IMR-90 (cell line): ENCODE measurements around the gene PDE4B. TPM values are rescaled to one million over a fixed set of nuclear protein-coding genes. Genes with fewer than 3 reads are reported as not detected.

Experiments used
- ATAC-seq: fragments of 200-7000 bp; cut with Tn5 transposase; 2 replicates; pipeline ENCODE4 v1.9.1; 2020; ENCODE audit warnings: low read depth, mild to moderate bottlenecking, moderate library complexity
- BruUV-seq: library from RNA; stranded (reverse); fragments of 400-500 nt; replicated peaks from 2 replicates; lab custom pipeline; 2021; lab: Mats Ljungman, UMichigan
- CTCF ChIA-PET: fragments of 300-600 bp; formaldehyde crosslinking; extraction: SDS; loops from one replicate; lab custom pipeline; 2021; ENCODE audit warnings: antibody characterized with exemption; lab: Yijun Ruan, JAX
- POLR2A ChIA-PET: fragments of 300-600 bp; sonication (Branson Sonifier 250); formaldehyde crosslinking; loops from one replicate; lab custom pipeline; 2022; ENCODE audit warnings: antibody characterized with exemption; ENCODE audit not compliant: unreplicated experiment; lab: Charles Lee
- DNase-seq: peaks from one replicate; pipeline ENCODE4 v3.0.0; 2013
- H2AFZ ChIP-seq: replicated peaks from 2 replicates; pipeline ENCODE3; 2013; ENCODE audit warnings: low read length, mild to moderate bottlenecking; ENCODE audit not compliant: poor library complexity
- H2AK5ac ChIP-seq: 2 replicates; pipeline ENCODE4 v1.6.1; 2013; ENCODE audit warnings: low read depth, low read length, inconsistent platforms
- H2AK9ac ChIP-seq: replicated peaks from 2 replicates; pipeline ENCODE3; 2013; ENCODE audit warnings: mild to moderate bottlenecking, low read depth, low read length, moderate library complexity; ENCODE audit not compliant: poor library complexity
- H2BK120ac ChIP-seq: 2 replicates; pipeline ENCODE4 v1.6.1; 2013; ENCODE audit warnings: low read depth, low read length, inconsistent platforms
- H2BK15ac ChIP-seq: 3 replicates; pipeline ENCODE4 v1.6.1; 2013; ENCODE audit warnings: low read depth, low read length, inconsistent platforms
- H2BK20ac ChIP-seq: 2 replicates; pipeline ENCODE4 v1.6.1; 2013; ENCODE audit warnings: low read depth, mild to moderate bottlenecking, inconsistent platforms, low read length, moderate library complexity
- H2BK5ac ChIP-seq: 2 replicates; pipeline ENCODE4 v1.6.1; 2013; ENCODE audit warnings: mild to moderate bottlenecking, low read depth, low read length, inconsistent platforms; ENCODE audit not compliant: poor library complexity, severe bottlenecking
- H3K14ac ChIP-seq: replicated peaks from 2 replicates; pipeline ENCODE4 v1.6.1; 2013; ENCODE audit warnings: low read depth, low read length, inconsistent platforms
- H3K18ac ChIP-seq: 2 replicates; pipeline ENCODE4 v1.6.1; 2013; ENCODE audit warnings: low read depth, low read length, control low read depth
- H3K23ac ChIP-seq: 2 replicates; pipeline ENCODE4 v1.6.1; 2013; ENCODE audit warnings: low read depth, low read length, inconsistent platforms
- H3K27ac ChIP-seq: 2 replicates; pipeline ENCODE4 v1.5.1; 2013; ENCODE audit warnings: mild to moderate bottlenecking, control low read depth, low read length; ENCODE audit not compliant: insufficient read depth
- H3K27me3 ChIP-seq: 2 replicates; pipeline ENCODE4 v1.6.1; 2013; ENCODE audit warnings: low read length; ENCODE audit not compliant: control insufficient read depth, insufficient read depth
- H3K36me3 ChIP-seq: 2 replicates; pipeline ENCODE4 v1.6.1; 2013; ENCODE audit warnings: low read length, mixed read lengths; ENCODE audit not compliant: control insufficient read depth, insufficient read depth
- H3K4ac ChIP-seq: 2 replicates; pipeline ENCODE4 v1.6.1; 2013; ENCODE audit warnings: low read depth, low read length, inconsistent platforms
- H3K4me1 ChIP-seq: 2 replicates; pipeline ENCODE4 v1.6.1; 2013; ENCODE audit warnings: low read length, mixed read lengths; ENCODE audit not compliant: control insufficient read depth, insufficient read depth
- H3K4me2 ChIP-seq: 2 replicates; pipeline ENCODE4 v1.6.1; 2013; ENCODE audit warnings: low read depth, mild to moderate bottlenecking, control low read depth, low read length, moderate library complexity
- H3K4me3 ChIP-seq: 2 replicates; pipeline ENCODE4 v1.5.1; 2013; ENCODE audit warnings: low read depth, mild to moderate bottlenecking, control low read depth, low read length, moderate library complexity; ENCODE audit not compliant: insufficient read depth
- H3K56ac ChIP-seq: 2 replicates; pipeline ENCODE4 v1.6.1; 2013; ENCODE audit warnings: low read length, inconsistent platforms; ENCODE audit not compliant: insufficient read depth; ENCODE audit errors: extremely low read depth
- H3K79me1 ChIP-seq, 2 experiments: 2 replicates each; pipeline ENCODE4 v1.6.1; 2013; ENCODE audit warnings: low read length in 2 of 2, inconsistent platforms in 1 of 2, low read depth in 1 of 2
- H3K9ac ChIP-seq: 2 replicates; pipeline ENCODE4 v1.6.1; 2013; ENCODE audit warnings: low read depth, low read length, control low read depth
- H3K9me1 ChIP-seq: 2 replicates; pipeline ENCODE4 v1.6.1; 2013; ENCODE audit warnings: low read length, inconsistent platforms; ENCODE audit not compliant: insufficient read depth
- H3K9me3 ChIP-seq: 2 replicates; pipeline ENCODE4 v1.6.1; 2013; ENCODE audit warnings: low read length; ENCODE audit not compliant: control insufficient read depth, insufficient read depth
- H4K20me1 ChIP-seq: 2 replicates; pipeline ENCODE4 v1.6.1; 2013; ENCODE audit warnings: low read length, inconsistent platforms; ENCODE audit not compliant: insufficient read depth
- H4K5ac ChIP-seq: 2 replicates; pipeline ENCODE4 v1.6.1; 2013; ENCODE audit warnings: mild to moderate bottlenecking, low read depth, low read length, control low read depth
- H4K8ac ChIP-seq, 2 experiments: 2 replicates each; pipeline ENCODE4 v1.6.1; 2013; ENCODE audit warnings: low read depth in 2 of 2, low read length in 2 of 2, control low read depth in 1 of 2, inconsistent platforms in 1 of 2
- H4K91ac ChIP-seq: 2 replicates; pipeline ENCODE4 v1.6.1; 2013; ENCODE audit warnings: low read depth, low read length, inconsistent platforms; ENCODE audit not compliant: insufficient read depth
- CHD1 ChIP-seq: IDR thresholded peaks from 2 replicates; pipeline ENCODE4 v1.6.1; 2012; ENCODE audit warnings: low read depth, low read length, improper control_type of control experiment
- FOS ChIP-seq: fragments of 150-350 bp; IDR thresholded peaks from 2 replicates; pipeline ENCODE4 v1.6.1; 2016; ENCODE audit warnings: low read depth, low read length
- MAZ ChIP-seq: IDR thresholded peaks from 2 replicates; pipeline ENCODE4 v1.6.1; 2012; ENCODE audit warnings: low read depth, mild to moderate bottlenecking, low read length, improper control_type of control experiment, moderate library complexity, borderline replicate concordance
- RAD21 ChIP-seq: IDR thresholded peaks from 2 replicates; pipeline ENCODE4 v1.6.1; 2012; ENCODE audit warnings: low read length, improper control_type of control experiment
- RFX5 ChIP-seq: IDR thresholded peaks from 2 replicates; pipeline ENCODE4 v1.8.0; 2012; ENCODE audit warnings: low read depth, mild to moderate bottlenecking, low read length, moderate library complexity
- dilution Hi-C: fragments of 300-500 bp; cut with HindIII; formaldehyde crosslinking; loops from one replicate; pipeline ENCODE4 v1.14.3; 2018; ENCODE audit warnings: low sequenced_read_pairs; ENCODE audit not compliant: unreplicated experiment
- in situ Hi-C: fragments of 300-500 bp; cut with MboI; formaldehyde crosslinking; loops from 3 replicates; pipeline ENCODE4 v1.14.3; 2019; ENCODE audit warnings: low sequenced_read_pairs, inconsistent platforms, mixed read lengths
- intact Hi-C: fragments of 100-400 bp; cut with micrococcal nuclease; formaldehyde crosslinking; loops from 2 replicates; pipeline ENCODE4 v1.10.0; 2022
- polyA plus RNA-seq, 3 experiments: library from polyadenylated mRNA; depleted of rRNA; stranded (reverse); fragments of >200 nt; gene quantifications; 2 replicates each; pipeline ENCODE4 v1.2.3, GENCODE V29; 2012; ENCODE audit warnings: low replicate concordance in 1 of 3
- total RNA-seq: library from RNA; depleted of rRNA; stranded (reverse); fragments of >200 nt; gene quantifications from 2 replicates; pipeline ENCODE4 v1.2.3, GENCODE V29; 2012
- TF ChIP-seq, protein P1 (sequence below): fragments of 150-350 bp; IDR thresholded peaks from 2 replicates; pipeline ENCODE4 v1.6.1; 2017; ENCODE audit warnings: mild to moderate bottlenecking, antibody characterized with exemption, low read length, low read depth
- TF ChIP-seq, protein P2 (sequence below): fragments of 150-350 bp; IDR thresholded peaks from 2 replicates; pipeline ENCODE4 v1.6.1; 2016; ENCODE audit warnings: low read depth, mild to moderate bottlenecking, low read length, moderate library complexity, borderline replicate concordance

The PDE4B gene
- total and polyA plus RNA-seq, 2 of the 4 experiments (the other 2 are of a cell fraction): 5.8 to 21.3 TPM

DNA sequence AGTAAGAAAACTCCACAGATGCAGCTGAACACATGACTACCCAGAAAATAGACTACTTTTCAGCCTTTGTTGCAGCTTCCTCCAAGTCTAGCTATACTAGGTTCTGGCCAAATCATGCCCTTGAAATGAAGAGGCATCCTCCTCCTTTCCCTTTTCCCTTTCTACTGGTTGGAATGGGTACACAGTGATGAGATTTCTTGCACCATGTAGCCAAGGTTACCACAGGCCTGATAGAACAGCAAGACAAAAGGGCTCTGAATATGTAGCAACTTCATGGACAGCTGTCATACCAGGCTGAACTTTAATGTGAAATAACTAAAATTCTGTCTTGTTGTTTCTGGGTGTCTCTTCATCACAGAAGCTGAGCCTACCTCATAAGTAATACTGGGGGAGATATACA lies 146.5 kb downstream of the PDE4B start:
- no peak overlapping the region for H3K4ac ChIP-seq
- H3K79me1 ChIP-seq: no peaks in the 10 kb centered on the region
- H3K14ac ChIP-seq: no peak overlapping the region
- no peak overlapping the region for H3K56ac ChIP-seq
- H3K9ac ChIP-seq: no peak overlapping the region
- no peak overlapping the region for H4K8ac ChIP-seq
- no peaks in the 10 kb centered on the region for H3K4me1 ChIP-seq
- H2AFZ ChIP-seq: no peak overlapping the region
- no peak overlapping the region for H2AK5ac ChIP-seq
- dilution Hi-C loops: no loop called here
- no peak overlapping the region for H3K27ac ChIP-seq
- H2BK120ac ChIP-seq: no peak overlapping the region
- TF ChIP-seq CHD1 (no peak), FOS (no peak), RFX5 (no peak), RAD21 (no peak), MAZ (no peak)
- TF ChIP-seq, protein P1, sequence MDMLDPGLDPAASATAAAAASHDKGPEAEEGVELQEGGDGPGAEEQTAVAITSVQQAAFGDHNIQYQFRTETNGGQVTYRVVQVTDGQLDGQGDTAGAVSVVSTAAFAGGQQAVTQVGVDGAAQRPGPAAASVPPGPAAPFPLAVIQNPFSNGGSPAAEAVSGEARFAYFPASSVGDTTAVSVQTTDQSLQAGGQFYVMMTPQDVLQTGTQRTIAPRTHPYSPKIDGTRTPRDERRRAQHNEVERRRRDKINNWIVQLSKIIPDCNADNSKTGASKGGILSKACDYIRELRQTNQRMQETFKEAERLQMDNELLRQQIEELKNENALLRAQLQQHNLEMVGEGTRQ: no peak
- TF ChIP-seq, protein P2, sequence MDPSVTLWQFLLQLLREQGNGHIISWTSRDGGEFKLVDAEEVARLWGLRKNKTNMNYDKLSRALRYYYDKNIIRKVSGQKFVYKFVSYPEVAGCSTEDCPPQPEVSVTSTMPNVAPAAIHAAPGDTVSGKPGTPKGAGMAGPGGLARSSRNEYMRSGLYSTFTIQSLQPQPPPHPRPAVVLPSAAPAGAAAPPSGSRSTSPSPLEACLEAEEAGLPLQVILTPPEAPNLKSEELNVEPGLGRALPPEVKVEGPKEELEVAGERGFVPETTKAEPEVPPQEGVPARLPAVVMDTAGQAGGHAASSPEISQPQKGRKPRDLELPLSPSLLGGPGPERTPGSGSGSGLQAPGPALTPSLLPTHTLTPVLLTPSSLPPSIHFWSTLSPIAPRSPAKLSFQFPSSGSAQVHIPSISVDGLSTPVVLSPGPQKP: no peak
- no peaks in the 10 kb centered on the region for H3K27me3 ChIP-seq
- H4K91ac ChIP-seq: no peak overlapping the region
- H3K4me3 ChIP-seq: no peak overlapping the region
- H2AK9ac ChIP-seq: no peak overlapping the region
- H2BK20ac ChIP-seq: no peak overlapping the region
- no peak overlapping the region for H4K5ac ChIP-seq
- H2BK5ac ChIP-seq: no peak overlapping the region
- DNase-seq: no peak
- in situ Hi-C loops: no loop called here
- POLR2A ChIA-PET: no interaction called here
- H3K36me3 ChIP-seq: no peaks in the 10 kb centered on the region
- CTCF ChIA-PET: interaction anchor here (1.0 kb wide), 1 partner anchor 20 kb away, joined by 3 read pairs; no protein-coding TSS in a partner anchor
- ATAC-seq: no peak
- intact Hi-C loops: no loop called here
- no TSS peak for BruUV-seq
- H3K4me2 ChIP-seq: no peak overlapping the region
- H2BK15ac ChIP-seq: no peak overlapping the region
- H4K20me1 ChIP-seq: no peaks in the 10 kb centered on the region
- no peak overlapping the region for H3K18ac ChIP-seq
- peaks cover 3% of the 10 kb centered on the region; the same call in 1 of the 2 replicates for H3K9me1 ChIP-seq
- H3K9me3 ChIP-seq: no peaks in the 10 kb centered on the region
- no peak overlapping the region for H3K23ac ChIP-seq
